ENCODE measurements around the gene RPL9. TPM values are rescaled to one million over a fixed set of nuclear protein-coding genes. Genes with fewer than 3 reads are reported as not detected.

The RPL9 gene
- total and polyA plus RNA-seq, 2 of the 13 experiments (the other 11 are each of a cell fraction or from before 2014, with no cell fraction given): 993 to 2,148 TPM

DNA sequence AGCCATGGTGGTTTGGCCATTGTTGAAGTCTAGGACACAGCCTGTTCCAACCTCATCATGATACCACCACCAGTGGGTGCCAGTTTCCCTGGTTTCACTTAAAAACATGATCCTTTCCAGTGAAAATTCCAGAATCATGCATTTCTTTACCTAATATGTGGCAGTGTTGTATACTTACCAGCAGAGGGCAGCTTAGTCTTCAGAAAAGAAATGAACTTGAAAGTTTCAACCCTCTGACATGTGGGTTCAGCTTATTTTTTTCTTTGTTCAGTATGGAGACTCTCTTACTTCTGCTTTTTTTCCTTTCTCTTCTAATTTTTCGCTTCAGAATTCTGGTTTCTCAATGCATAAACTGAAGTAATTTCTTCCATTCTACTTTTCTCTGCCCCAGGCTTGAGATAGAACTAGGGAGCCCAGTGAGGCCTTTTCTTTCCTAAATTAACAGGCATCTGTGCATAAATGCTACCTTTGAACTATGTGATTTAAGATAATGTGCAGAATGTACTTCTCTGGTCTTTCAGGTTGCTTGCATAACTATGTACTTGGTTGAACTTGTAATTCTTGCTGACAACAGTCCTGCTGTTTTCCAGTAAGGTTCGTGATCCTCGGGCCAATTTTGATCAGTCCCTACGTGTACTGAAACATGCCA, 10.8 kb upstream of the RPL9 start (continued):
- TF ChIP-seq U2AF2 (IDR thresholded peaks at IDR 0.05; ENCODE audit: low read depth, low read length) (no peak), KLF9 (CRISPR knock-in tag; IDR thresholded peaks at IDR 0.05; ENCODE audit: low read depth) (peak; percentile 68; the same call in 1 of the 2 replicates), ZFP36 (IDR thresholded peaks at IDR 0.05; ENCODE audit: borderline replicate concordance, low read depth, low read length, partially characterized antibody) (no peak), ZFAT (CRISPR knock-in tag; conservative IDR thresholded peaks at IDR 0.05) (no peak), ZNF205 (CRISPR knock-in tag; IDR thresholded peaks at IDR 0.05) (no peak), ATRX (CRISPR knock-in tag; IDR thresholded peaks at IDR 0.05; ENCODE audit: borderline replicate concordance) (no peak), DNMT3B (CRISPR knock-in tag; conservative IDR thresholded peaks at IDR 0.05) (no peak), SAFB2 (CRISPR knock-in tag; IDR thresholded peaks at IDR 0.05; ENCODE audit: borderline replicate concordance, low read depth) (no peak), FOXK2 (IDR thresholded peaks at IDR 0.05) (no peak), ZNF773 (CRISPR knock-in tag; IDR thresholded peaks at IDR 0.05; ENCODE audit: borderline replicate concordance) (no peak), NFE2 (CRISPR knock-in tag; IDR thresholded peaks at IDR 0.05) (no peak), BORCS8-MEF2B (CRISPR knock-in tag; IDR thresholded peaks at IDR 0.05) (no peak)
- TF ChIP-seq, protein P1, sequence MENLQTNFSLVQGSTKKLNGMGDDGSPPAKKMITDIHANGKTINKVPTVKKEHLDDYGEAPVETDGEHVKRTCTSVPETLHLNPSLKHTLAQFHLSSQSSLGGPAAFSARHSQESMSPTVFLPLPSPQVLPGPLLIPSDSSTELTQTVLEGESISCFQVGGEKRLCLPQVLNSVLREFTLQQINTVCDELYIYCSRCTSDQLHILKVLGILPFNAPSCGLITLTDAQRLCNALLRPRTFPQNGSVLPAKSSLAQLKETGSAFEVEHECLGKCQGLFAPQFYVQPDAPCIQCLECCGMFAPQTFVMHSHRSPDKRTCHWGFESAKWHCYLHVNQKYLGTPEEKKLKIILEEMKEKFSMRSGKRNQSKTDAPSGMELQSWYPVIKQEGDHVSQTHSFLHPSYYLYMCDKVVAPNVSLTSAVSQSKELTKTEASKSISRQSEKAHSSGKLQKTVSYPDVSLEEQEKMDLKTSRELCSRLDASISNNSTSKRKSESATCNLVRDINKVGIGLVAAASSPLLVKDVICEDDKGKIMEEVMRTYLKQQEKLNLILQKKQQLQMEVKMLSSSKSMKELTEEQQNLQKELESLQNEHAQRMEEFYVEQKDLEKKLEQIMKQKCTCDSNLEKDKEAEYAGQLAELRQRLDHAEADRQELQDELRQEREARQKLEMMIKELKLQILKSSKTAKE (CRISPR knock-in tag; IDR thresholded peaks at IDR 0.05; ENCODE audit: borderline replicate concordance): no peak
- TF ChIP-seq, protein P2, sequence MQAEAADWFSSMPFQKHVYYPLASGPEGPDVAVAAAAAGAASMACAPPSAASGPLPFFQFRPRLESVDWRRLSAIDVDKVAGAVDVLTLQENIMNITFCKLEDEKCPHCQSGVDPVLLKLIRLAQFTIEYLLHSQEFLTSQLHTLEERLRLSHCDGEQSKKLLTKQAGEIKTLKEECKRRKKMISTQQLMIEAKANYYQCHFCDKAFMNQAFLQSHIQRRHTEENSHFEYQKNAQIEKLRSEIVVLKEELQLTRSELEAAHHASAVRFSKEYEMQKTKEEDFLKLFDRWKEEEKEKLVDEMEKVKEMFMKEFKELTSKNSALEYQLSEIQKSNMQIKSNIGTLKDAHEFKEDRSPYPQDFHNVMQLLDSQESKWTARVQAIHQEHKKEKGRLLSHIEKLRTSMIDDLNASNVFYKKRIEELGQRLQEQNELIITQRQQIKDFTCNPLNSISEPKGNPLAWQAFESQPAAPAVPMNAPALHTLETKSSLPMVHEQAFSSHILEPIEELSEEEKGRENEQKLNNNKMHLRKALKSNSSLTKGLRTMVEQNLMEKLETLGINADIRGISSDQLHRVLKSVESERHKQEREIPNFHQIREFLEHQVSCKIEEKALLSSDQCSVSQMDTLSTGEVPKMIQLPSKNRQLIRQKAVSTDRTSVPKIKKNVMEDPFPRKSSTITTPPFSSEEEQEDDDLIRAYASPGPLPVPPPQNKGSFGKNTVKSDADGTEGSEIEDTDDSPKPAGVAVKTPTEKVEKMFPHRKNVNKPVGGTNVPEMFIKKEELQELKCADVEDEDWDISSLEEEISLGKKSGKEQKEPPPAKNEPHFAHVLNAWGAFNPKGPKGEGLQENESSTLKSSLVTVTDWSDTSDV (CRISPR knock-in tag; IDR thresholded peaks at IDR 0.05): no peak
- TF ChIP-seq, protein P3, sequence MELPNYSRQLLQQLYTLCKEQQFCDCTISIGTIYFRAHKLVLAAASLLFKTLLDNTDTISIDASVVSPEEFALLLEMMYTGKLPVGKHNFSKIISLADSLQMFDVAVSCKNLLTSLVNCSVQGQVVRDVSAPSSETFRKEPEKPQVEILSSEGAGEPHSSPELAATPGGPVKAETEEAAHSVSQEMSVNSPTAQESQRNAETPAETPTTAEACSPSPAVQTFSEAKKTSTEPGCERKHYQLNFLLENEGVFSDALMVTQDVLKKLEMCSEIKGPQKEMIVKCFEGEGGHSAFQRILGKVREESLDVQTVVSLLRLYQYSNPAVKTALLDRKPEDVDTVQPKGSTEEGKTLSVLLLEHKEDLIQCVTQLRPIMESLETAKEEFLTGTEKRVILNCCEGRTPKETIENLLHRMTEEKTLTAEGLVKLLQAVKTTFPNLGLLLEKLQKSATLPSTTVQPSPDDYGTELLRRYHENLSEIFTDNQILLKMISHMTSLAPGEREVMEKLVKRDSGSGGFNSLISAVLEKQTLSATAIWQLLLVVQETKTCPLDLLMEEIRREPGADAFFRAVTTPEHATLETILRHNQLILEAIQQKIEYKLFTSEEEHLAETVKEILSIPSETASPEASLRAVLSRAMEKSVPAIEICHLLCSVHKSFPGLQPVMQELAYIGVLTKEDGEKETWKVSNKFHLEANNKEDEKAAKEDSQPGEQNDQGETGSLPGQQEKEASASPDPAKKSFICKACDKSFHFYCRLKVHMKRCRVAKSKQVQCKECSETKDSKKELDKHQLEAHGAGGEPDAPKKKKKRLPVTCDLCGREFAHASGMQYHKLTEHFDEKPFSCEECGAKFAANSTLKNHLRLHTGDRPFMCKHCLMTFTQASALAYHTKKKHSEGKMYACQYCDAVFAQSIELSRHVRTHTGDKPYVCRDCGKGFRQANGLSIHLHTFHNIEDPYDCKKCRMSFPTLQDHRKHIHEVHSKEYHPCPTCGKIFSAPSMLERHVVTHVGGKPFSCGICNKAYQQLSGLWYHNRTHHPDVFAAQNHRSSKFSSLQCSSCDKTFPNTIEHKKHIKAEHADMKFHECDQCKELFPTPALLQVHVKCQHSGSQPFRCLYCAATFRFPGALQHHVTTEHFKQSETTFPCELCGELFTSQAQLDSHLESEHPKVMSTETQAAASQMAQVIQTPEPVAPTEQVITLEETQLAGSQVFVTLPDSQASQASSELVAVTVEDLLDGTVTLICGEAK (IDR thresholded peaks at IDR 0.05): no peak
- TF ChIP-seq, protein P3 (CRISPR knock-in tag; IDR thresholded peaks at IDR 0.05): no peak

All from HepG2 (cell line).